ENCODE data around the gene E2F1.
A peak's percentile ranks its signal among the peaks of the same experiment; 100 is the strongest.

Gene E2F1, protein sequence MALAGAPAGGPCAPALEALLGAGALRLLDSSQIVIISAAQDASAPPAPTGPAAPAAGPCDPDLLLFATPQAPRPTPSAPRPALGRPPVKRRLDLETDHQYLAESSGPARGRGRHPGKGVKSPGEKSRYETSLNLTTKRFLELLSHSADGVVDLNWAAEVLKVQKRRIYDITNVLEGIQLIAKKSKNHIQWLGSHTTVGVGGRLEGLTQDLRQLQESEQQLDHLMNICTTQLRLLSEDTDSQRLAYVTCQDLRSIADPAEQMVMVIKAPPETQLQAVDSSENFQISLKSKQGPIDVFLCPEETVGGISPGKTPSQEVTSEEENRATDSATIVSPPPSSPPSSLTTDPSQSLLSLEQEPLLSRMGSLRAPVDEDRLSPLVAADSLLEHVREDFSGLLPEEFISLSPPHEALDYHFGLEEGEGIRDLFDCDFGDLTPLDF

DNA sequence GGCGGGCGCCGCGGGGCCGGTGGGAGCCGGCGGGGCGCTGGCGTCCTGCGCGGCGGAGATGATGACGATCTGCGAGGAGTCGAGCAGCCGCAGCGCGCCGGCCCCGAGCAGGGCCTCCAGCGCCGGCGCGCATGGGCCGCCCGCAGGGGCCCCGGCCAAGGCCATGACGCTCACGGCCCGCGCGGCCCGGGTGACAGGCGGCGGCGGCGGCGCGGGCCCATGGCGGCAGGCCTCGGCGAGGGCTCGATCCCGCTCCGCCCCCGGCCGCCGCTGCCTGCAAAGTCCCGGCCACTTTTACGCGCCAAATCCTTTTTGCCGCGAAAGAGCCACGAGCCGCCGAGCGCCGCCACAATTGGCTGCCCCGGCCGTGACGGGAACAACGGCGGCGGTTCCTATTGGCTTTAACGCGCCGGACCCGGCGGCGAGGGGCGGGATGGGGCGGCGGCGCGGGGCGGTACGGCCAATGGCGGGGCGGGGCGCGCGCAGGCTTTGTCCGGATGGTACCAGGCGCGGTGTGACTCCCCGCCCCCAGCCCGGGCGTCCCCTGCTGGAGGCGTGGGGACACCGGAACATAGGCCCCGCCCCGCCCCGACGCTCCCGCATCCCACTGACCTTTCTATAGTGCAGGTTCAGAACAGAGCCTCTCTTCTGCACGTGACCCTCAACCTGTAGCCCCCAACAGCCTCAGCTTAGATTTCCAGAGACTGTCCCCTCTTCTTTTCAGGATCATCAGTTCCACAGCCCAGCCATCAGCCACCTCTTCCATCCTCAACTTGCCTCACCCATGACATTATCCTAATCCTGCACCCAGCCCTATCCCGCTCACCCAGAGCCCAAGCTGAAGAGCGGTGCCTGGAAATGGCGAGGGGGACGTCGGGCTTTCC is at the start of gene E2F1:
TSS of gene E2F1 (minus strand) at position 286 of the 884 bp plus-strand sequence. CDS start at position 165, 121 bp downstream.
- DNase-seq (ENCODE audit: low read depth): peak; percentile 89

DNA sequence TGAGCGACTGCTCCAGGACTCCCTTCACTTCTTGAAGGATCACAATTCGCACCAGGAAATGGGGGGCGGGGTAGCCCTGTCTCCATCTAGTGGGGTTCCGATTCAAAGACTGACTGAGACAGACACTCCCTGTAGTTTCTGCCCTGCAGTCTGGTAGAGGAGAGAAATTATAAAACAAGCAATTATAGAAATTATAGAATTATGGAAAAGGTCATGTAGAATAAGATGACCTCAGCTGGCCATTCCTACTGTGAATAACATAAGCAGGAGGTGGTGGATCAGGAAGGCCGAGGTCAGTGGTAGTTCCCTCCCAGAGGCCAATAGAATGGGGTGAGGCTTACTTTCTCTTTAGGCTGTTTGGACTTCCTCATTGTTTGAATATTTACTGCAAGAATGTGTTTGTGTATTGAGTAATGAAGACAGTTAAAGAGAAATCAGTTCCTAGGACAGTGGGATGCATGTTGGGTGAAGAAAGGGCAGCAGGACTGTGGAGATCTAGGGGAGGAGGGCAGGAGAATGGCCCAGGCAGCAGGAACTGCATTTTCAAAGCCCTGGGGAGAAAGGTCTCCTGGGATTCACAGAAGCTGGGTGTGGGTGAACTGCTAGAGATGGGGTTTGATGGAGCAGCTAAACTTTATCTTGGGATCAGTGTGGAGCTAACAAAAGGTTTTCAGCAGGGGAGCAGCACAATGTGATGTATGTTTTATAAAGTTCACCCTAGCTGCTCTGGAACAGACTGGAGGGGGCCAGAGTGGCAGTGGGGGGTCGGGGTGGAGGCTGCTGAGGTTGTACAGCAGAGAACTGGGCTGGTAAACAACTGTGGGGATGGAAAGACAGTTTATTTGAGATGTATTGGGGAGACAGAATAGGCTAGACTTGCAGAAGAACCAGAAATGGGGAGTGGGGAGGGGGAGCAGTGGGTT is 47.7 kb upstream of the E2F1 start:
- no peak for DNase-seq (ENCODE audit: low read depth)

DNA sequence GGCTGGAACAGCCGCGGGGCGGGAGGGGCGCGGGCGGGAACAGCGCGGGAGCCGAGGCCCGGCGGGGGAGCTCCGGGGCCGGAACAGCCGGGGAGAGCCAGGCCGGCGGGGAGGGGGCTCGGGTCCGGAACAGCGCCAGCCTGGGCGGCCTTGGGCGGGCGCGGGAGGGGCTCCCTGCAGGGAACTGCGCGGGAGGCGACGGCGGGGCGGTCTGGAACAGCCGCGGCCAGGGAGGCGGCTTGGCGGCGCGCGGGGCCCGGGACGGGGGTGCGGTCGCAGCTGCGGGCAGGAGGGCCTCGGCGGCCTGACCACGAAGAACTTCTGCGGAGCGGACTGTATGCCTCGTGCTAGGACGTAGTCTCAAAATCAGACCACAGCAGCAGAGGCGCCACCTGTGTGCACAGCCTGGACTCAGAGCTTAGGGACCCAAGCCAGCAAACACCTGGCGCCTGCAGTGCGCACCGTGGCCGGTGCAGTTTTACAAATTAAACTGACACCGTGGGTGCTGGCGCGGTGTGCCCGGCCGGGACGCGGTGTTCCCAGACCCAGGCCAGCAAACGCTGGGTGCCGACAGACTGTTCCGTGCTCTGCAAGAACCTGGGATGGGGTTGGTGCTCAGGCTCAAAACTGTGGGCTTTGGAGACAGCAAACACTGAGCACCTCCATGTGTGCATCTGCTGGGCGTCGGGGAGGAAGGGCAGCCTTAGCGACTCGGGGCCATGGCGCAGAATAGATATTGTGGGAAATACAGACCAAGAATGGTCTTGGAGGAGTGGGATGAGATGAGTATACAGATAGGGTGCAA is 46.2 kb upstream of the E2F1 start:
- peak; percentile 75 for DNase-seq (ENCODE audit: low read depth)

DNA sequence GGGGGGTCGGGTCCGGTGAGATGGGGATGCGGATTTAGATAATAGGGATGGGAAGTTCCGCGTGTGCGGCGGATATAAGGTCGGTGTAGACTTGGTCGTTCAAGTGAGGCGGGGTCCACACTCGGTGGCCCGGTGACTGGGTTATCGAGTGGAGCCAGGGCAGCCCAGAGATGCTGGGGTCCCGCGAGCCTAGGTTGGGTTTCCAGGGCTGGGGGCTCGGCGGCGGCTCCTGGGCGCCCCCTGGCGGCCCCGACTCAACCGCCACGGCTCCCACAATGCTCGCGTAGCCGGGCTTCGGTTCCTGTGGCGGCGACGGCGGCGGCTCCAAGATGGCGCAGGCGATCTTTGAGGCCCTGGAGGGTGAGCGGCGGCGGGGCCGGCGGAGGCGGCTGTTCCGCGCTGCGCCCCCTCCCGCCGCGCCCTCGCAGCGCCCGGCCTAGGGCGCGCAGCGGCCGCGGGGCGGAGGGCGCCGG is 45.5 kb upstream of the E2F1 start, which contains the start of gene ZNF341:
TSS of gene ZNF341 (plus strand) at position 304 of the 473 bp plus-strand sequence. CDS start at position 330, 26 bp downstream.
- DNase-seq (ENCODE audit: low read depth): peak; percentile 76

DNA sequence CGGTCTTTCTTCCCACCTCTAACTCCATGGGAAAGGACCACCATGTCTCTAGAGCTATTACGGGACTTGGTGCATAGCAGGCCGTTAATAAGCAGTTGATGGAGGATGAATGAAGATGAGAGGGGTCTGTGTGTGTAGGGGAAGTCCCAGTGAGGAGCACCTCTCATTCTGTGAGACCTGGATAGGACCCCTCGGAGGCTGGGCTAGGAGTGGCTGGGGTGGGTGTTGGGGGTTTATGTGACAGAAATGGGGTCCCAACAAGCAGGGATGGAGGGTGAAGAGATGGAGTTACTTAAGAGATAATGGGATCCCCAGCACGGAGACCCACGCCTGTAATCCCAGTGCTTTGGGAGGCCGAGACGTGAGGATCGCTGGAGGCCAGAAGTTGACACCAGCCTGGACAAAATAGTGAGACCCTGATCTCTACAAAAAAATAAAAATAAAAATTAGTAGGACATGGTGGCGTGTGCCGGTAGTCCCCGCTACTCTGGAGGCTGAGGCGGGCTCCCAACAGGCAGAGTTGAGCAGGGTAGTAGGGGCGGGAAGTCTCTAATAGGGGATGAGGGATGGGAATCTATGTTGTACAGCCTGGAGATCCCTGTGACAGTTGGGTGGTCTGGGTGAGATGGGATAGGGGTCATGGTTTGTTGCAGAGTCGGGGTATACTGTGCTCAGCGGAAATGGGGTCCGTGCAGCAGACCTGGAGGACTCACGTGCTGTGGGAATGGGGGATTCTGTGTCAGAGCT is 44.9 kb upstream of the E2F1 start:
- DNase-seq (ENCODE audit: low read depth): no peak

DNA sequence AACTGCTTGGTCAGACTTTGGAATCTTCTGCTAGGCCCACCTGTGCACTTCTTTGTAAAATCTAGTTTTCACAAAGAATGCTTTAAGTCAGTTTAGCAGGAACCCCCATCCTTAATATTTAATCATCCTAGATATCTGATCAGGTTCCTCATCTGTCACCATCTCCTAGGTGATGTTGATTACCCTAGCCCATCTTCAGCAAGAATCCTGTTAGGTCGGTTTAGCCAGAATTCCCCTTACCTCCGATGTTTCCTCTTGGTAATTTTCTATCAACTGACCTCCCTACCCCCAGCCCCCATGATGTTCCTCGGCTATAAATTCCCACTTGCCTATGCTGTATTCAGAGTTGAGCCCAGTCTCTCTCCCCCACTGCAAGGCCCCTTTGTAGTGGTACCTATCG is 42.9 kb upstream of the E2F1 start:
- no peak for DNase-seq (ENCODE audit: low read depth)

DNA sequence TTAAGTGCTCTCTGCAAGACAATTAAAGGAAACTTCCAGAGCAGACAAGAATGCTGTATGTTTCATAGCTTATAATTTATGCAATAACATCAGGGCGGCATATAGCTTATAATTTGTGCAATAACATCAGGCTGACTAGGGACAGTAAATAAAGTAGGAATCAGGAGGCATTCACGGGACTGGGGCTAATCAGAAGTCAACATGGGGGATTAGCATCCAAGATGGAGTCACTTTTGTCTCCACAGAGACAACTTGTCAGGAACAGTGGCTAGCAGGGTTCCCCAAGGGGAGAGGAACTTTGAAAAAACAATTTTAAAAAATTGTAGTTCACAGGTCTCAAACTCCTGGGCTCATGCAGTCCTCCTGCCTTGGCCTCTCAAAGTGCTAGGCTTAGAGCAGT is 42.3 kb upstream of the E2F1 start:
- DNase-seq (ENCODE audit: low read depth): no peak

DNA sequence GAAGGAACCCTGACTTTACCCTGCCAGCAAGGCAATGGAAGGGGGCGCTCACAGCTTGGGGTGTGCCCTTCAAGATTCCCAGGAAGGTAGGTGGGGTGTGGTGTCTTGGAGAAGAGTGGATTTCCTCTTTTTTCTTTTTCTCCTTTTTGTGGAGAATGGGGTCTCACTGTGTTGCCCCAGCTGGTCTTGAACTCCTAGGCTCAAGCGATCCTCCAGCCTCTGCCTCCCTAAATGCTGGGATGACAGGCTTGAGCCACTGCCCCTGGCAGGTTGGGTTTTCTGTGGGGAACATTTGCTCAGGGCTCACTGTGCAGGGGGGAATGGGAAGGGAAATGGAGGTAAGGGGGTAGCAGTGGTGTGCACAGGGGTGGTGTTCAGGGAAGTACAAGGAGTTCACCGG is 41.6 kb upstream of the E2F1 start:
- no peak for DNase-seq (ENCODE audit: low read depth)

DNA sequence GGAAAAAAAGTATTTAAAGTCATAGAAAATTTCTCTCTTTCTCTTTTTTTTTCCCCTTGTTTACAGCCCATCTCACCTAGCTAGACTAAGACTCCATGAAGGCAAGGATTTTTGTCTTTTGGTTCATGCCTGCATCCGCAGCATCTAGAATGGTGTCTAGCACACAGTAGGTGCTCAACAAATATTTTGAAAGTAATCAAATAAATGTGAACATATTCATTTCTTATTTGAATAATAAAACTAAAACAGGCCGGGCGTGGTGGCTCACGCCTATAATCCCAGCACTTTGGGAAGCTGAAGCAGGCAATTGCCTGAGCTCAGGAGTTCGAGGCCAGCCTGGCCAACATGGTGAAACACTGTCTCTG is 40.9 kb upstream of the E2F1 start:
- DNase-seq (ENCODE audit: low read depth): no peak

DNA sequence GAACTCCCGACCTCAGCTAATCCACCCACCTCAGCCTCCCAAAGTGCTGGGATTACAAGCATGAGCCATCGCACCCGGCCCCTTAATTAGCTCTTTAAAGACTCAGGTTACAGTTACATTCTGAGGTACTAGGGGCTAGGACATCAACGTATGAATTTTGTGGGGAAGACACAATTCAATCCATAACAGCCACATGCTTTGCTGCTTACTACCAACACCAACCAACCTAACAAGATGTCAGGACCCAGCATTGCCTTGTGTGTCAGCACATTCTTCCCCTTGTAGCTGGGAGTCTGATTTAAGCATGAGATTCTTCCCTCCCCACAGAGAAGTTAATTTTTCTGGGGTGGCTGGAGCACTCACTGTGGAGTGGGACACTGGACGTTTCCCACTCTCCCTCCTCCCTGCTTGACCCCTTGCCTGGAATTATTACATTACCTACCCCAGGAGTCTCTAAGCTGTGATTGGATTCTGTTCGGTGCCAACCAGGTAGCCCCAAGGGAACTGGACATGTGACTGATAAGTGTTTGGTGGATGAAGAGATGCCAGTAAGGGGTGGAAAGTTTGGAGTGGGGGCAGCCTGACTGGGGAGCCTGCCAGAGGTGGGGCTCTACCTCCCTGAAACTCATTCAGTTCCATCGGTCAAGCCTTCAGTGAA is 39.6 kb upstream of the E2F1 start:
- DNase-seq (ENCODE audit: low read depth): no peak

DNA sequence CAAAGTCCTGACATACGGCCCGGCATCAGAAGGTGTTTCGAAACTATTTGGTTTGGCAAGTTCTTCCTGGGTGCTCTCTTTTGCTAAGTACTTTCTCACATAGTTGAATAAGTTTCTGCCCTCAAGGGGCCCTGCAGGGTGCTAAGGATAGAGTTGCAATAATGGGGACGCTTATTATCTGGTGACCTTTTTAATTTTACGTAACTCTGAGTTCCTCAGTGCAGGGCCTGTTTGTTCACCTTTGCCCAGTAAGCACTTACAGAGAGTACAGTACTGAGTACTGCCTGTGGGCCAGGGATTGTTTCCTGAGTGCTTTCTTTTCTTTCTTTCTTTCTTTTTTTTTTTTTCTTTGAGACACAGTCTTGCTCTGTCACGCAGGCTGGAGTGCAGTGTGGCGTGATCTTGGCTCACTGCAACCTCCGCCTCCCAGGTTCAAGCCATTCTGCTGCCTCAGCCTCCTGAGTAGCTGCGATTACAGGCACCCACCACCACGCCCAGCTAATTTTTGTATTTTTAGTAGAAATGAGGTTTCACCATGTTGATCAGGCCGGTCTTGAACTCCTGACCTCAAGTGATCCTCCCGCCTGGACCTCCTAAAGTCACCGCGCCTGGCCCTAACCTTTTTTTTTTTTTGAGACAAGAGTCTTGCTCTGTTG is 38.4 kb upstream of the E2F1 start:
- no peak for DNase-seq (ENCODE audit: low read depth)

DNA sequence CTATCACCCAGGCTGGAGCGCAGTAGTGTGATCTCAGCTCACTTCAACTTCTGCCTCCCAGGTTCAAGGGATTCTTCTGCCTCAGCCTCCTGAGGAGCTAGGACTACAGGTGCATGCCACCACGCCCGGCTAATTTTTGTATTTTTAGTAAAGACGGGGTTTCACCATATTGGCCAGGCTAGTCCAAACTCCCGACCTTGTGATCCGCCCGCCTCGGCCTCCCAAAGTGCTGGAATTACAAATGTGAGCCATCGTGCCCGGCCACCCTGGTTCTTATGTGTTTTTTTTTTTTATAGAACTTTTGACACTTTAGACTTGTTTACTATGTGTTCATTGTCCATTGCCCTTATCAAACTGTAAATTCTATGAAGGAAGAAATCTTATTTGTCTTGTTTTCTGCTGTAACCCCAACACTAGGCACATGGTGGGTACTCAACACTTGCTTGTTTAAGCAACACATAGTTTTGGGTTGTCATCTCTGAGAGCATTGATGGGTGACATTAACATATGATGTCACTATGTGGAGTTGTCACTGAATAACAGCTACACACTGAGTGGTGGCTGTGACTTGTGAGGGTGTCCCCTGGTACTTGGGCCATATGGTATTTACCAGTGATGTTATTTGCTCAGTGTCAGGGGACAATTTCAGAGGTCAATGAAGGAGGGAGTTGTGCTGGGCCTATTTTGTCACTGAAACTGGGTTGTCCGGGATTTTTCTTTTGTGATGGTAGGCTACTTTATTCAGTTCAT is 35.4 kb upstream of the E2F1 start:
- DNase-seq (ENCODE audit: low read depth): no peak

DNA sequence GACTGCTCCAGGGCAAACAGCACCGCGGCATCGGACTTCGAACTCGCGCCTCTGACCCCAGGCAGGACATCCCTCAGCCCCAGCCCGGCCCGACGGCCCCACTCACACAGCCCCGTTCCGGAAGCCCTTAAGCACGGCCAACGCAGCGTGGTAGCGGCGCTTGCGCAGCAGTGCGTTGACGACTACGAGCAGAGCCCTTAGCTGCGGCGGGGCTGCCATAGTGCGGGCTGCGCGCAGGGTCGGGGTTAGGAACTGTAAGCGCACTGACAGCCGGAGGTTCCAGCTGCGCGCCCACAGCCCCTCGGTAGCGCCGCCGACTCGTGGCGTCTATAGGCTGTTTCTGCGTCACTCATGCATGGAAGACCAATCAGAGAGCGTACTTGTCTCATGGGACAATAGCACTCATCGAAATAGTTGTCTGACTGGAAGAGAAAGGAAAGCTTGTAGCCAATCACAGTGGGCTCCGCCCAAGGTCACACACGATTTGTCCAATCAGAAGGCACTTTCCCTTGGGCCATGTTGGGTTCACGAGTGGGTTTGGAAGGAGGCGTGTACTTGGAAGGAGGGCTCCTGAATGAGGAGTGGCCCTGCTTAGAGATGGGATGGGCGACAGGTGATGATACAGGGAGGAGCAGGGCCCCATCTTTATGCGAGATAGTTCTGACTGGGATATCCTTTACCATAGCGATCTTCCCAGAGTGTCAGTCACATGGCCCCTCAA is 34.0 kb upstream of the E2F1 start, which contains the start of gene PXMP4:
TSS of gene PXMP4 (minus strand) at position 322 of the 721 bp plus-strand sequence. CDS start at position 219, 103 bp downstream.
- peak; percentile 71 for DNase-seq (ENCODE audit: low read depth)

DNA sequence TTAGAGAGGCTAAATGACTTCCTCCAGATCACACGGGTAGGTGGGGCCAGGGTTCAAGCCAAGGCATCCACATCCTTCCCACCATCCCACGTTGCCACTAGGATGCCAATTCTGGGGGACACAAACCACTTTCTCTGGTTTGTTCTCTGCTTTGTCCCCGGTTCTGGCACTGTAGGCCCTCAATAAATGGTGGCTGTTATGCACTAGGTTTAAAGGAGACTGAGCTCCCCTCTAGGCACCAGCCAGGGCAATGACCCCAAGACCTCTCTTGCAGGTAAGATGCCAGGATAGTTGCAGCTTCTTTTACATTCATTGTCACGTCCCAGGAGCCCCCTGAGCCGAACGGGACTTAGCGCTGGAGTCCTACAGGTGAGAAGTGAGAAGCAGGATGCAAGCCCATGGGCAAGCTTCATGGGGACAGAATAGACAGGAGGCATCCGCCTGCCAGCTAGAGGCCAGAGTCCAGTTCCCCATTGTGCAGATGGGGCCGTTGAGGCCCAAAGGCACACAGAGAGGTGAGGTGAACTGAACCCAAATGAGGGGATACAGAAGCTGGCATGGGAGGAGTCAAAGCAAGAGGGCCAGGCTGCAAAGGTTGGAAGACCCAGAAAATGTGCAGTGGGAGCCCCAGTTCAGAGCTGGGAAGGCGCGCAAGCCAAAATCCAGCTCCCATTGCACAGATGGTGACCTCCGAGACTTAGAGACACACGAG is 33.2 kb upstream of the E2F1 start:
- no peak for DNase-seq (ENCODE audit: low read depth)

DNA sequence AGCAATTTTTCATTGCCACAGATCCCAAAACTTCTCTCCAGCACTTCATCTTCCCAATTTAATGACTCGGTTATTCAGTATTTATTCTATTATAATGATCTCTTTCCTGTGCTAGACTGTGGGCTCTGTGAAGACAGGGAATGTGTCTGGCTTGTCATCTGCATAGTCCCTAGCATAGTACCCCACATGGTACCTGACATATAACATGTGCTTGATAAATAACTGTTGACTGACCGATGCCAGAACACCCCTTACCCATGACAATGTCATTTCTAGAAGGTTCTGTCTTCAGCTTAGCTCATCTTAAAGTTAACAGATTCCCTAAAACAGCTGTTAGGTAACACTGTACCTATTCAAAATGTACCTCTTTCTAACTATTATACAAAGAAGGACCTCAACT is 30.3 kb upstream of the E2F1 start:
- DNase-seq (ENCODE audit: low read depth): no peak

DNA sequence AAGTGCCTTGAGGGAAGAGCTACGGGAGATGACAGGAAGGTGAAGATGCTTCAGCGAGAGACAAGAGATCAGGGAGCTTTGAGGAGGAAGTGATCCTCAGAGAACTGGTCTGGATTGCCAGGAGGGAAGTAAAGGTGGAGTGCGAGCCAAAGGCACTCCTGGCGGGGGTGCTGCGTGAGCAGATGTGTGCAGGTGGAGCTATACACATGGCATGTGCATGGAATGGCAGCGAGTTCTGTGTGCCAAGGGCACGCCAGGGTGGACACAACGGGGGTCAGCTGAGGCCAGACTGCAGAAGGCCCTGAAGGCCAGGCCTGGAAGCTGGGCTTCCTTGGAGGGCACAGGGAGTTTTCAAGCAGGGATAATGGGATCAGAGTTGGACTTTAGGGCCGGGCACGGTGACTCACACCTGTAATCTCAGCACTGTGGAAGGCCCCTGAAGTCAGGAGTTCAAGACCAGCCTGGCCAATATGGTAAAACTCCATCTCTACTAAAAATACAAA is 27.7 kb upstream of the E2F1 start:
- DNase-seq (ENCODE audit: low read depth): no peak

DNA sequence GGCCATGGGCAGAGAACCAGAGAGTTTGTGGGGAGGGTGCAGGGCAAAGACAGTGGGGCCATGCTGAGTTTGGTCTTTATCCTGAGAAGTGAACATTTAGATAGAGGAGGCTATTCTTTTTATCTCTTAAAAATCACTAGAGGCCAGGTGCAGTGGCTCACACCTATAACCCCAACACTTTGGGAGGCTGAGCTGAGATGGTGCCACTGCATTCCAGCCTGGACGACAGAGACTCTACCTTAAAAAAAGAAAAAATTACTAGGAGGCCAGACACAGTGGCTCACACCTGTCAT is 25.2 kb upstream of the E2F1 start:
- no peak for DNase-seq (ENCODE audit: low read depth)
